ENCODE data around the gene UBE3C. TPM values are rescaled to one million over a fixed set of nuclear protein-coding genes. Genes with fewer than 3 reads are reported as not detected.

UBE3C gene
- total RNA-seq, 1 donor from 2014 or later = 56.9 TPM

DNA sequence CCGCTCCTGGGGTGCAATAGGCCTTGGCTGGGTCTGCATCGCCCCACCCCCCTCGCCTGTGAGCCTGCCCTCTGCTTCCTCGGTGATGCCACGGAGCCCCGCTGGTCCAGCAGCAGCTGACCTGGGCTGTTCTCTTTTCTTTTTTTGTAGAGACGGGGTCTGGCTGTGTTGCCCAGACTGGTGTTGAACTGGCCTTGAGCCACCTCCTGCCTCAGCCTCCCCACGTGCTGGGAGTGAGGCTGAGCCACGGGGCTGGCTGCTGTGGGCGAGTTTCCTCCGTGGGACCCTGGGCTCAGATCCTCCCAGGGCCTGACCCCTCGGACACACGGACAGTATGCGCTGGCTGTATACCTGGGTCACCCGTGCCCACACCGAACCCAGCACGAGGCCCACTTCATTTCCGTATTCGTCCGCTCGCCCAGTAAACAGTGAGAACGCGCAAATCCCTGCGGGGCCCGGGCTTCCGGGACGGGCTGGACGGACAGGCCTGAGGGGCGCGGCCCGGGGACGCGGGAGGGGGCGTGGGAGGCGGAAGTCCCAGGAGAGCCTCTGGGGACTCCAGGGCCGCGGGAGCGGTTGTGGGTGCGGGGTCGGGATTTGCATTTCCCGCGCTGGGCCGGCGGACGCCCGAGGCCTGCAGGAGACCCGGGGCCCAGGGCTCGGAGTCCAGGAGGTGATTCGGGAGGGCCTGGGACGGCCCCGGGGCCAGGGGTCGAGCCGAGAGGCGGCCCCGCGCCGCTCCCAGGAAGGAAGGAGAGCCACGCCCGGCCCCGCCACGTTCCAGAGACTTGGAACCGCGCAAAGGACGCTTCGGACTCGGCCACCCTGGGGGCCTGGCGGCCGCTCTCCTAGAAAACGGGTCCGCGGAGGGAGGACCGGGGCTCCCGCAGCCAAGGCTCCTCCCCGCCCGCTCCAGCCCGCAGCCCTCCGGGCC lies 140.3 kb downstream of the UBE3C start:
- Histone ChIP-seq H3K27ac (peak overlapping the region; percentile 20), H3K4me3 (peak overlapping the region; percentile 47), H3K4me1 (no peaks in the 10 kb centered on the region), H3K36me3 (no peaks in the 10 kb centered on the region), H3K9me3 (no peaks in the 10 kb centered on the region), H3K27me3 (peaks cover 12% of the 10 kb centered on the region)
- DNase-seq = peak; percentile 83
- intact Hi-C loops (cut with DNase I) = no loop called here
- TF ChIP-seq, protein P1, sequence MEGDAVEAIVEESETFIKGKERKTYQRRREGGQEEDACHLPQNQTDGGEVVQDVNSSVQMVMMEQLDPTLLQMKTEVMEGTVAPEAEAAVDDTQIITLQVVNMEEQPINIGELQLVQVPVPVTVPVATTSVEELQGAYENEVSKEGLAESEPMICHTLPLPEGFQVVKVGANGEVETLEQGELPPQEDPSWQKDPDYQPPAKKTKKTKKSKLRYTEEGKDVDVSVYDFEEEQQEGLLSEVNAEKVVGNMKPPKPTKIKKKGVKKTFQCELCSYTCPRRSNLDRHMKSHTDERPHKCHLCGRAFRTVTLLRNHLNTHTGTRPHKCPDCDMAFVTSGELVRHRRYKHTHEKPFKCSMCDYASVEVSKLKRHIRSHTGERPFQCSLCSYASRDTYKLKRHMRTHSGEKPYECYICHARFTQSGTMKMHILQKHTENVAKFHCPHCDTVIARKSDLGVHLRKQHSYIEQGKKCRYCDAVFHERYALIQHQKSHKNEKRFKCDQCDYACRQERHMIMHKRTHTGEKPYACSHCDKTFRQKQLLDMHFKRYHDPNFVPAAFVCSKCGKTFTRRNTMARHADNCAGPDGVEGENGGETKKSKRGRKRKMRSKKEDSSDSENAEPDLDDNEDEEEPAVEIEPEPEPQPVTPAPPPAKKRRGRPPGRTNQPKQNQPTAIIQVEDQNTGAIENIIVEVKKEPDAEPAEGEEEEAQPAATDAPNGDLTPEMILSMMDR (IDR thresholded peaks at IDR 0.05) = no peak
- peak; percentile 69 for ATAC-seq

DNA sequence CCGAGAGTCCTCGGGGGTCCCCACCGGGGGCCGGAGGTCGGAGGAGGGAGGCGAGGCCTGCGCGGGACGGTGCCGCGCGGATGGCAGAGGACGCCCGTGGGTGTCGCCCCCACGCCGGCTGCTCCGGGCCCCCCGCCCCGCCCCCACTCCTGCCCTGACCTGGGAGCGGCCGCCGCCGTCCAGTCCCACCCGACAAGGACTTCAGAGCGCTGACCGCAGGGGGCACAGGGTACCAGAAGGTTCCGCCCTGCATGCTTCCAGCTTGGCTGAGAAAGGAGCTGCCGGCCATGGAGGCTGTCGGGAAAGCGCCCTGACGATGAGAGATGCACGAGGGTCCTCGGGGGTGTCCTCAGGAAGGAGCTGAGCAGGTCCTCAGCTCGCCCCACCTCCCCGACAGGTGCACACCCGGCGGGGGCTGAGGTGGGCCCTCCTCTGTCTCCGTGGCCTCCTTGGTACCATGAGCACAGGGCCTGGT lies 141.1 kb downstream of the UBE3C start:
- intact Hi-C loops (cut with DNase I) = no loop called here
- DNase-seq = no peak
- H3K9me3 ChIP-seq = no peaks in the 10 kb centered on the region

DNA sequence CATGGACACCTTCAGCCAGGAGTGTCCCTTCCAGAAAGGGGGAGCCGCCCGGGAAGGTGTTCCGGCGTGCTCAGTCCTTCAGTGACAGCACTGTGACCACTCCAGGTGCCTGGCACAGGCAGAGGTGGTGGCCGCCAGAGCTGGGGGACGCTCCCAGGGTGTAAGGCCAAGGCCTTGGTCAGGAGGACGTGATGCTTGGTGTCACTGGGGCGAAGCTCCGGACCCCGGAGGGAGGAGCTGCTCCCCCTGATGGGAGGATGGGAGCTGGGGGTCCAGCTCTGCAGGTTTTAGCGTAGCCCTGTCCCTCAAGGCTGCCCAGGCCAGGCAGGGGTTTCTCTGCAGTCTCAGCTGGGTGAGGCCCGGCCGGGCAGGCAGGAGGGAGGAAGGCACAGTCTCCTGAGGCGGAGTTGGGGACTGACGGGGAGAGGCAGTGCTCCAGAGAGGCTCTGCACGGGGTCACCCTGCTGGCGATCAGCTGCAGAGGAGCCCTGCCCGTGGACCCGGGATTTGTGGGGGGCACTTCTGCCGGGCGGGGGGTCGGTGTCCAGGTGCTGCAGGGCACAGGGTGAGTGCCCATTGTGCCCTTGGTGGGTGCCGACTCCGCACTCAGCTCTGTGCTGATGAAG lies 141.6 kb downstream of the UBE3C start:
- H3K36me3 ChIP-seq = no peaks in the 10 kb centered on the region
- no peaks in the 10 kb centered on the region for H3K4me1 ChIP-seq
- intact Hi-C loops (cut with DNase I) = no loop called here
- DNase-seq (no peak), ATAC-seq (no peak)
- no peak overlapping the region for H3K27ac ChIP-seq
- peak overlapping the region; percentile 47 for H3K4me3 ChIP-seq
- TF ChIP-seq, protein P1 (IDR thresholded peaks at IDR 0.05) = no peak
- H3K9me3 ChIP-seq = no peaks in the 10 kb centered on the region
- peaks cover 12% of the 10 kb centered on the region for H3K27me3 ChIP-seq

More for the DNA sequence above, 141.1 kb downstream of the UBE3C start:
- TF ChIP-seq, protein P1 (IDR thresholded peaks at IDR 0.05) = no peak
- peak; percentile 6 for ATAC-seq
- H3K4me1 ChIP-seq = no peaks in the 10 kb centered on the region
- peak overlapping the region; percentile 20 for H3K27ac ChIP-seq
- H3K4me3 ChIP-seq = peak overlapping the region; percentile 47
- peaks cover 12% of the 10 kb centered on the region for H3K27me3 ChIP-seq
- H3K36me3 ChIP-seq = no peaks in the 10 kb centered on the region

DNA sequence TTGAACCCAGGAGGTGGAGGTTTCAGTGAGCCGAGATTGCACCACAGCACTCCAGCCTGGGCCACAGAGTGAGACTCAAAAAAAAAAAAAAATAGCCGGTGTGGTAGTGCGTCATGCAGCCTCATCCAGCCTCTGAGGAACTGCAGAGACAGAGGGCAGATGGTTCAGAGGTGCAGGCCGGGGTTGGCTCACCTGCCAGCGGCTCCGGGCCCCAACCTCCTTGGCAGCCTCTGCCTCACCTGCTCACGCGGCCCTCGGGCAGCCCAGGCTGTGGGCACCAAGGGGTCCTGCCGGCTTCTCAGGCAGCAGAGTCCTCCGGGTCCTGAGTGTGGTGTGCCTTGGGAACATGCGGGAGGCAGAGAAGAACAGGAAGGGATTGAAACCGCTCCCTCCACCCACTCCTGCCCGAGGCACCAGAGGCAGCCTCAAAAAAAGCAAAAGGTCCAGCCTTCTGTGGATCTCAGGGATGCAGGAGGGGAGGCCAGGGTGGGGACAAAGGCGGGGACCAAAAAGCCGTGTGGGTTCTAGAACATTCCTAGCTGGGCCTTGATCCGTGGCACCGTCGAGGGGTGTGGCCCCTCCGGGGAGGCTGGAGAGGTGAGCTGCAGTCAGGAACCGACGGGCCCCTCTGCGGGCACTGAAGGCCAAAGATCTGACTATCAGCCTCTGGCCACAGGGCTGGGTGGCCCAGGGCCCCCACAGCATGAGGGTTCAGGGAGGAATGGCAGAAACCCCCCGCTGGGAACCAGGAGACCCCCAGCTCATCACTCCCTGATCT lies 142.7 kb downstream of the UBE3C start:
- DNase-seq (no peak), ATAC-seq (no peak)
- no peak overlapping the region for H3K4me3 ChIP-seq
- TF ChIP-seq, protein P1 (IDR thresholded peaks at IDR 0.05) = no peak
- no peaks in the 10 kb centered on the region for H3K36me3 ChIP-seq
- no peaks in the 10 kb centered on the region for H3K4me1 ChIP-seq
- H3K27me3 ChIP-seq = peaks cover 12% of the 10 kb centered on the region
- intact Hi-C loops (cut with DNase I) = no loop called here
- H3K27ac ChIP-seq = no peak overlapping the region
- no peaks in the 10 kb centered on the region for H3K9me3 ChIP-seq

DNA sequence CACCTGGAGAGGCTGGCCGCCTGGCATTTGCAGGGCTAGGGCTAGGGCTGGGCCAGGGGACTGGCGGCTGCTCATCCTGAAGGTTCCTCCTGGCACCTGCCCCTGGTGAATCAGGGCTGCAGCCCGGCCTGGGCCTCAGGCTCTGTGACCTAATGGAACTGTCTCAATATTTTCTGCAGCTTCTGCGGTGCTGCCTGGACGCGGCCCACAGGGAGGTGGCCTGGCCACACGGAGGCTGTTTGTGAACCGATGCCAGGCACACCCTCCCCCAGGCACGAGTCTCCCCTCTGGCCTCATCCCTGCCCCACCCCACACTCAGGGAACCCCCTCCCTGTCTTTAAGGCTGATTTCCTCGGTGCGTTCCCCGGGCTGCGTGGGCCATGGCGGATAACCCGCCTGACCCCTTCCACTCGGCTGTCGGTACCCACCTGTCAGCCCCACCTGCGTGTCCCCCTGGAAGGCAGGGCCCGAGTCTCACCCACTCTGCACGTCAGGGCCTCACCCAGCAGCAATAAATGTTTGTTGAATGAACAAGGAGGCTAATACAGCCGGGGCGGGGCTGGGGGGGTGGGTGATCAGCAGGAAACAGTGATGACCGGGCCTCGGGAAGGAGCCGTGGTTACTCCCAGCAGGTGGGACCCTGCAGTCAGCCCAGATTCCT lies 143.5 kb downstream of the UBE3C start:
- H3K4me1 ChIP-seq = no peaks in the 10 kb centered on the region
- no peak overlapping the region for H3K27ac ChIP-seq
- intact Hi-C loops (cut with DNase I) = no loop called here
- no peaks in the 10 kb centered on the region for H3K36me3 ChIP-seq
- H3K9me3 ChIP-seq = no peaks in the 10 kb centered on the region
- ATAC-seq = no peak
- H3K4me3 ChIP-seq = no peak overlapping the region
- H3K27me3 ChIP-seq = peaks cover 12% of the 10 kb centered on the region
- TF ChIP-seq, protein P1 (IDR thresholded peaks at IDR 0.05) = no peak
- no peak for DNase-seq

Data from upper lobe of right lung (tissue), 1 donor.